ENCODE results near the gene RPL11.

- TF ChIP-seq CTCF (IDR thresholded peaks at IDR 0.05) (no peak), POLR2AphosphoS5 (IDR thresholded peaks at IDR 0.05; ENCODE audit: insufficient read depth in 1 of 2, low read depth in 1 of 2) (no peak)
Observed at GRCh38 chr1:23661887-23662286, 29.7 kb upstream of the RPL11 start.
